GM06990 (cell line): ENCODE data around the gene TUBB4A.

Experiments
- DNase-seq: peaks from one replicate; pipeline ENCODE4 v3.0.0-alpha.2; 2011; ENCODE audit not compliant: insufficient read length; ENCODE audit errors: extremely low read depth
- H3K27me3 ChIP-seq: replicated peaks from 2 replicates; pipeline ENCODE4 v1.6.0; 2011; ENCODE audit warnings: low read length; ENCODE audit not compliant: control insufficient read depth, insufficient read depth
- H3K36me3 ChIP-seq: 2 replicates; pipeline ENCODE4 v1.5.1; 2011; ENCODE audit warnings: low read length; ENCODE audit not compliant: control insufficient read depth, insufficient read depth
- H3K4me3 ChIP-seq: replicated peaks from 2 replicates; pipeline ENCODE4 v1.5.1; 2011; ENCODE audit warnings: low read depth, mild to moderate bottlenecking, control low read depth, low read length
- CTCF ChIP-seq: IDR thresholded peaks from 2 replicates; pipeline ENCODE4 v1.5.1; 2011; ENCODE audit warnings: low read length, control low read depth, mild to moderate bottlenecking, inconsistent platforms; ENCODE audit not compliant: insufficient read depth, poor library complexity, severe bottlenecking

TUBB4A gene

GRCh38 chr19:6500837-6501739, 1.0 kb downstream of the TUBB4A start:
- Histone ChIP-seq H3K27me3 (no peaks in the 10 kb centered on the region; the same call in 1 of the 2 replicates), H3K36me3 (no peaks in the 10 kb centered on the region), H3K4me3 (no peak overlapping the region)
- no peak for TF ChIP-seq CTCF
- no peak for DNase-seq

- TF ChIP-seq CTCF, result no peak
- no peak overlapping the region for H3K4me3 ChIP-seq
- H3K27me3 ChIP-seq, result no peaks in the 10 kb centered on the region; the same call in 1 of the 2 replicates
- H3K36me3 ChIP-seq, result no peaks in the 10 kb centered on the region
- no peak for DNase-seq
These were observed 2.9 kb downstream of the TUBB4A start for GRCh38 chr19:6499052-6499790.

GRCh38 chr19:6498294-6499036, 3.6 kb downstream of the TUBB4A start:
- Histone ChIP-seq H3K27me3 (no peaks in the 10 kb centered on the region; the same call in 1 of the 2 replicates), H3K36me3 (no peaks in the 10 kb centered on the region), H3K4me3 (no peak overlapping the region)
- no peak for TF ChIP-seq CTCF
- no peak for DNase-seq

- no peak for TF ChIP-seq CTCF
- H3K4me3 ChIP-seq, result no peak overlapping the region
- H3K36me3 ChIP-seq, result no peaks in the 10 kb centered on the region
- no peaks in the 10 kb centered on the region for H3K27me3 ChIP-seq
- no peak for DNase-seq
These were observed 6.2 kb downstream of the TUBB4A start for GRCh38 chr19:6495947-6496346.

GRCh38 chr19:6494438-6495036, 7.6 kb downstream of the TUBB4A start:
- no peaks in the 10 kb centered on the region for H3K27me3 ChIP-seq
- H3K36me3 ChIP-seq, result no peaks in the 10 kb centered on the region
- no peak for TF ChIP-seq CTCF

More at GRCh38 chr19:6494438-6495036, 7.6 kb downstream of the TUBB4A start:
- DNase-seq, result no peak
- H3K4me3 ChIP-seq, result no peak overlapping the region
